KMS-11 (cell line): ENCODE data around the gene NFASC.

Experiments
- H2AFZ ChIP-seq: fragments of 200-600 bp; sonication (generic); 2 replicates; pipeline ENCODE4 v1.6.1; 2016; ENCODE audit warnings: antibody characterized with exemption, mixed run types, low read depth
- H3K27ac ChIP-seq: fragments of 200-600 bp; sonication (generic); 2 replicates; pipeline ENCODE4 v1.6.1; 2016; ENCODE audit warnings: mild to moderate bottlenecking, mixed run types
- H3K27me3 ChIP-seq: fragments of 200-600 bp; sonication (generic); 2 replicates; pipeline ENCODE4 v1.6.1; 2017; ENCODE audit warnings: mild to moderate bottlenecking, low read depth, mixed run types, moderate library complexity; ENCODE audit not compliant: insufficient read depth
- H3K36me3 ChIP-seq: fragments of 200-600 bp; sonication (generic); 2 replicates; pipeline ENCODE4 v1.6.1; 2017; ENCODE audit warnings: mild to moderate bottlenecking, mixed run types; ENCODE audit not compliant: insufficient read depth
- H3K4me1 ChIP-seq: fragments of 200-600 bp; sonication (generic); 2 replicates; pipeline ENCODE4 v1.6.1; 2016; ENCODE audit warnings: mild to moderate bottlenecking, low read depth, mixed run types; ENCODE audit not compliant: poor library complexity, severe bottlenecking
- H3K4me2 ChIP-seq: fragments of 200-600 bp; sonication (generic); 2 replicates; pipeline ENCODE4 v1.7.0; 2016; ENCODE audit warnings: mild to moderate bottlenecking, mixed run types
- H3K4me3 ChIP-seq: fragments of 200-600 bp; sonication (generic); IDR thresholded peaks from 2 replicates; pipeline ENCODE4 v1.6.1; 2017; ENCODE audit warnings: low read depth, low read length, mixed read lengths; ENCODE audit not compliant: insufficient read depth
- H3K79me2 ChIP-seq: fragments of 200-600 bp; sonication (generic); 2 replicates; pipeline ENCODE4 v1.6.1; 2016; ENCODE audit warnings: low read depth, mixed run types; ENCODE audit not compliant: insufficient read depth
- H3K9ac ChIP-seq: fragments of 200-600 bp; sonication (generic); 2 replicates; pipeline ENCODE4 v1.6.1; 2016; ENCODE audit warnings: mild to moderate bottlenecking, mixed run types
- H4K20me1 ChIP-seq: fragments of 200-600 bp; sonication (generic); 2 replicates; pipeline ENCODE4 v1.6.1; 2016; ENCODE audit warnings: mild to moderate bottlenecking, mixed run types; ENCODE audit not compliant: insufficient read depth
- CTCF ChIP-seq: fragments of 200-600 bp; sonication (generic); conservative IDR thresholded peaks from 2 replicates; pipeline ENCODE4 v1.6.1; 2017; ENCODE audit warnings: low read depth, mild to moderate bottlenecking, antibody characterized with exemption, low read length, moderate library complexity, mixed read lengths

The NFASC gene

GRCh38 chr1:205071801-205072200 is 201.1 kb downstream of the NFASC start:
- H4K20me1 ChIP-seq = no peaks in the 10 kb centered on the region
- H3K4me2 ChIP-seq = no peak overlapping the region
- H3K79me2 ChIP-seq = no peaks in the 10 kb centered on the region
- TF ChIP-seq CTCF = no peak
- no peaks in the 10 kb centered on the region for H3K36me3 ChIP-seq
- H3K27ac ChIP-seq = no peak overlapping the region
- no peak overlapping the region for H3K9ac ChIP-seq
- H2AFZ ChIP-seq = no peak overlapping the region
- H3K4me1 ChIP-seq = no peaks in the 10 kb centered on the region
- H3K4me3 ChIP-seq = no peak overlapping the region
- no peaks in the 10 kb centered on the region; the same call in 1 of the 2 replicates for H3K27me3 ChIP-seq

GRCh38 chr1:205072286-205072685 is 201.6 kb downstream of the NFASC start:
- H3K4me3 ChIP-seq = no peak overlapping the region
- no peak for TF ChIP-seq CTCF
- no peak overlapping the region for H3K27ac ChIP-seq
- H3K4me2 ChIP-seq = no peak overlapping the region
- no peaks in the 10 kb centered on the region for H3K4me1 ChIP-seq
- H3K36me3 ChIP-seq = no peaks in the 10 kb centered on the region
- no peak overlapping the region for H2AFZ ChIP-seq
- no peaks in the 10 kb centered on the region for H3K79me2 ChIP-seq
- H3K27me3 ChIP-seq = no peaks in the 10 kb centered on the region; the same call in 1 of the 2 replicates
- H3K9ac ChIP-seq = no peak overlapping the region
- no peaks in the 10 kb centered on the region for H4K20me1 ChIP-seq
